ENCODE data around the gene PCA3.

PCA3 gene

DNA sequence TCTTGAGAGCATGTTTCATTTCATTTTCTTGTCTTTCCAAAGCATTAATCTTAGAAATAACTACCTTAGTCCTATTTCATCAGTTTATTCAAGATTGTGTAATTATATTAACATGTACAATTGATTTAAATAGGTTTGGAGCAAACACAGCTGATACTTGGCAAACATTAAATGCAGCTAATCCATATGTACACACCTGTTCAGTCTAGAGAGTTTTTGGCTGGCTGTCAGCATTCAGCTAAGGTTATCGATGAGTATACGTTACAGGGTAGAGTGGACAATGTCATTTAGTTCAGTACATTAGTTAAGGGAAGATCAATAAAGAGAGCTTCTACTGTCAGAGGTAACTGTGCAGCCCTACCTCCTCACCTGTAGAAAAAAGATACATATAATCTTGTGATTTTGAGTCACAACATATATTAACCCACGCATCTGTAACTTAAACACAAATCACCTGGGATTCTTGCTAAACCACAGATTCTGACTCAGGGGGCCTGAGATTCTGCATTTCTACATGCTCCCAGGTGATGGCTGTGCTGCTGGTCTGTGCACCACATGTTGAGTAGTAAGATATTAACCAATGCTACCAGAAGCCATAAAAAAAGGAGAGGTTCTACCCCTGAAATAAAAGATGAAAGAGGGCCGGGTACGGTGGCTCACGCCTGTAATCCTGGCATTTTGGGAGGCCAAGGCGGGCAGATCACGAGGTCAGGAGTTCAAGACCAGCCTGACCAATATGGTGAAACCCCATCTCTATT lies 34.1 kb upstream of the PCA3 start:
- TF ChIP-seq, protein P1, sequence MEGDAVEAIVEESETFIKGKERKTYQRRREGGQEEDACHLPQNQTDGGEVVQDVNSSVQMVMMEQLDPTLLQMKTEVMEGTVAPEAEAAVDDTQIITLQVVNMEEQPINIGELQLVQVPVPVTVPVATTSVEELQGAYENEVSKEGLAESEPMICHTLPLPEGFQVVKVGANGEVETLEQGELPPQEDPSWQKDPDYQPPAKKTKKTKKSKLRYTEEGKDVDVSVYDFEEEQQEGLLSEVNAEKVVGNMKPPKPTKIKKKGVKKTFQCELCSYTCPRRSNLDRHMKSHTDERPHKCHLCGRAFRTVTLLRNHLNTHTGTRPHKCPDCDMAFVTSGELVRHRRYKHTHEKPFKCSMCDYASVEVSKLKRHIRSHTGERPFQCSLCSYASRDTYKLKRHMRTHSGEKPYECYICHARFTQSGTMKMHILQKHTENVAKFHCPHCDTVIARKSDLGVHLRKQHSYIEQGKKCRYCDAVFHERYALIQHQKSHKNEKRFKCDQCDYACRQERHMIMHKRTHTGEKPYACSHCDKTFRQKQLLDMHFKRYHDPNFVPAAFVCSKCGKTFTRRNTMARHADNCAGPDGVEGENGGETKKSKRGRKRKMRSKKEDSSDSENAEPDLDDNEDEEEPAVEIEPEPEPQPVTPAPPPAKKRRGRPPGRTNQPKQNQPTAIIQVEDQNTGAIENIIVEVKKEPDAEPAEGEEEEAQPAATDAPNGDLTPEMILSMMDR (IDR thresholded peaks at IDR 0.05; ENCODE audit: insufficient read depth, low read length, poor library complexity, severe bottlenecking): no peak
- no peak for TF ChIP-seq EZH2phosphoT487 (conservative IDR thresholded peaks at IDR 0.05; ENCODE audit: low read length)
- Histone ChIP-seq H3K9me3 (ENCODE audit: insufficient read depth, low read length) (no peaks in the 10 kb centered on the region), H3F3A (ENCODE audit: insufficient read depth) (no peaks in the 10 kb centered on the region), H3K27me3 (ENCODE audit: low read length) (no peaks in the 10 kb centered on the region), H3K36me3 (ENCODE audit: low read length) (no peaks in the 10 kb centered on the region), H3K9me2 (replicated peaks; ENCODE audit: insufficient read depth, low read length) (no peaks in the 10 kb centered on the region), H3K9ac (ENCODE audit: low read length) (no peak overlapping the region), H3K79me2 (ENCODE audit: insufficient read depth, low read length) (no peaks in the 10 kb centered on the region), H4K20me1 (ENCODE audit: low read depth, low read length) (no peaks in the 10 kb centered on the region), H3K4me3 (ENCODE audit: insufficient read depth, low read length, poor library complexity, severe bottlenecking) (no peak overlapping the region), H2AFZ (ENCODE audit: low read depth, low read length, severe bottlenecking) (no peak overlapping the region), H3K4me2 (ENCODE audit: low read depth, low read length, poor library complexity, severe bottlenecking) (no peak overlapping the region), H3K27ac (ENCODE audit: low read depth, low read length) (no peak overlapping the region)

DNA sequence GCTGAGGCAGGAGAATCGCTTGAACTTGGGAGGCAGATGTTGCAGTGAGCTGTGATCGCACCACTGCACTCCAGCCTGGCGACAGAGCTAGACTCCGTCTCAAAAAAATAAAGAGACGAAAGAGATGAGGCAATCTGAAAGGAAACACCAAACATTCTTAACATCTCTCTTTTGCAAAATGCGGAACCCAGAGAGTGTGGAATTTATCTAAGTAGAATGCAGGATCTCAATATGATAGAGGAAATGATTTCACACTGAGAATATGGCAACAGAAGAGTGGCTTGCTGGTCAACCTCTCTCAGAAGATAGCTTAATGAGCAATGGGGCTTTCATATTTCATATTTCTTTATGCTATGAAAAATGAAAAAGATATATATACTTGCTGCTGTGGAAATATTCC lies 33.4 kb upstream of the PCA3 start:
- Histone ChIP-seq H3K27ac (ENCODE audit: low read depth, low read length) (no peak overlapping the region), H3K36me3 (ENCODE audit: low read length) (no peaks in the 10 kb centered on the region), H2AFZ (ENCODE audit: low read depth, low read length, severe bottlenecking) (no peak overlapping the region), H3K9ac (ENCODE audit: low read length) (no peak overlapping the region), H3K4me2 (ENCODE audit: low read depth, low read length, poor library complexity, severe bottlenecking) (no peak overlapping the region), H3K4me3 (ENCODE audit: insufficient read depth, low read length, poor library complexity, severe bottlenecking) (no peak overlapping the region), H4K20me1 (ENCODE audit: low read depth, low read length) (no peaks in the 10 kb centered on the region), H3K9me2 (replicated peaks; ENCODE audit: insufficient read depth, low read length) (no peaks in the 10 kb centered on the region), H3K27me3 (ENCODE audit: low read length) (no peaks in the 10 kb centered on the region), H3K79me2 (ENCODE audit: insufficient read depth, low read length) (no peaks in the 10 kb centered on the region), H3F3A (ENCODE audit: insufficient read depth) (no peaks in the 10 kb centered on the region), H3K9me3 (ENCODE audit: insufficient read depth, low read length) (no peaks in the 10 kb centered on the region)
- no peak for TF ChIP-seq EZH2phosphoT487 (conservative IDR thresholded peaks at IDR 0.05; ENCODE audit: low read length)
- TF ChIP-seq, protein P1 (IDR thresholded peaks at IDR 0.05; ENCODE audit: insufficient read depth, low read length, poor library complexity, severe bottlenecking): no peak

DNA sequence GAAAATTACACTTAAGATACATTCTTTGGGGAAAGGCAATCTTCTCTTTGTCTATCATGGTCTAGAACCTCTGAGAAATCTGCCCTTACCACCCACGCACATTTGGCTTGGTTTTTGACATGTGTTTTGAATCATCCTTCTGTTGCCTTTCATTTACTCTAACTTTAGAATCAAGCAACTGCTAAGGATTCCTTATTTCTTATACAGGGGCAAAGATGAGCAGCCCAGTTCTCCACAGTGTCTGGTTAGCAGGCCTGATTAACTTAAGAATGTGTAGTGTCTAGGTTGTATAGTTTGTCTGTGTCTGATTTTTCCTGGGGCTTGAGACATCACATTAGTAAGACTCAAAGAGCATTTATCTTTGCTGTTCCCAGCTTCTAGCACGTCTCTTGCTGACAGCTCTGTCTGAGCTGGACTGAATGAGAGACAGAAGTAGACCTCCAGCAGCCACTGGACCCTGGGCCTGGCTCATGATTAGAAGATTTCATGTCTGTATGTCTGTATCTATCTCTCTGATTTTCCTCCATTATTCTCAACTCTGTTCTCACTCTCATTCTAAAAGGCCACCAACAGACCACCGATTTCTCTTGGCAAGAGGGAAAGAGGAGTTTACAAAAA lies 31.8 kb upstream of the PCA3 start:
- Histone ChIP-seq H3K9me2 (replicated peaks; ENCODE audit: insufficient read depth, low read length) (no peaks in the 10 kb centered on the region), H2AFZ (ENCODE audit: low read depth, low read length, severe bottlenecking) (no peak overlapping the region), H3K79me2 (ENCODE audit: insufficient read depth, low read length) (no peaks in the 10 kb centered on the region), H3K36me3 (ENCODE audit: low read length) (no peaks in the 10 kb centered on the region), H3K27ac (ENCODE audit: low read depth, low read length) (no peak overlapping the region), H3K4me2 (ENCODE audit: low read depth, low read length, poor library complexity, severe bottlenecking) (no peak overlapping the region), H3F3A (ENCODE audit: insufficient read depth) (no peaks in the 10 kb centered on the region), H4K20me1 (ENCODE audit: low read depth, low read length) (no peaks in the 10 kb centered on the region), H3K4me3 (ENCODE audit: insufficient read depth, low read length, poor library complexity, severe bottlenecking) (no peak overlapping the region), H3K27me3 (ENCODE audit: low read length) (no peaks in the 10 kb centered on the region), H3K9me3 (ENCODE audit: insufficient read depth, low read length) (no peaks in the 10 kb centered on the region), H3K9ac (ENCODE audit: low read length) (no peak overlapping the region)
- no peak for TF ChIP-seq EZH2phosphoT487 (conservative IDR thresholded peaks at IDR 0.05; ENCODE audit: low read length)
- TF ChIP-seq, protein P1 (IDR thresholded peaks at IDR 0.05; ENCODE audit: insufficient read depth, low read length, poor library complexity, severe bottlenecking): no peak

Data from SU-DHL-6 (cell line).